HL-60 (cell line): ENCODE measurements around the gene MYADML2.

Experiments used
- TF ChIP-seq, protein P1 (sequence below): IDR thresholded peaks from one replicate; pipeline ENCODE4 v1.5.1; 2011; ENCODE audit warnings: low read length, control low read depth, inconsistent platforms; ENCODE audit not compliant: insufficient read depth
- TF ChIP-seq, protein P2 (sequence below): IDR thresholded peaks from 2 replicates; pipeline ENCODE4 v1.6.1; 2012; ENCODE audit warnings: low read depth; ENCODE audit not compliant: insufficient replicate concordance

DNA sequence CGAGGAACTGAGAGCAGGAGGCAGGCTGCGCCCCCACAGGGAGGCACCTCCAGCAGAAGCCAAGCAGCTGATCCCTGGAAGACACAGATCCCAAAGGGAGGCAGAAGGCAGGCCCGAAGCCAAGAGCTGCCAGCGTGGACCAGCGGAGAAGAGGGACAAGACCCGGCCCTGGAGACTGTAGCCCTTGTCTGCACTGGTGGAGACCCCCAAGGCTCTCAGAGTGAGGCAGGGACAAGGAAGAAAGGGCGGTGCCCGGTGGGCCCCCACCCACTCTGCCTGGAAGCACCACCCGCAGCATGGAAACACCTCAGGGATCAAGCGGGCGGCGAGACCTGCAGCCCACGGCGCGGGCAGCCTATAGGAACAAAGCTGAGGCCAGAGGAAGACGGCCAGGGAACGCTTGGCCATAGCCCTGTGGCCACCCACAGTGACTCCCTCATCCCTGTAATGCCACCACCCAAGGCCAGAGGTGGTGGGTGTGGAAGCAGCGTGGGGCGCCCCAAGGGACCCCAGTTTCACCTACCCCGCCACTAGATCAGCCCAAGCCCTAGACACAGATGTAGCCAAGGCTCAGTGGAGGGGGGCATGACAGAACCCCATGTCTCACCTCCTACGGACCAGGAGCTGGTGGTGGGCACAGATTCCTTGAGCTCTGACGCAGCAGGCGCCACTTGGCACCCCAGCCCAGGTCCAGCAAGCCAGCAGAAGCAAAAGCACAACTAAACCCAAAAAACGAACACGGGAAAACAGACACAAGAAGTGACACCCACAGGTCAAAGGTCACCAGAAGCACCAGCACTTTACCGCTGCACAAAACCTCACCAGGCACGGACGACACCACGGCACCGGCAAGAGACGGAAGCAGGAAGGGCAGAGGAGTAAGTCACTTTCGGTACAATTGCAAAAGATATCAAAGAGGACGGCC, 26.2 kb downstream of the MYADML2 start:
- TF ChIP-seq, protein P1, sequence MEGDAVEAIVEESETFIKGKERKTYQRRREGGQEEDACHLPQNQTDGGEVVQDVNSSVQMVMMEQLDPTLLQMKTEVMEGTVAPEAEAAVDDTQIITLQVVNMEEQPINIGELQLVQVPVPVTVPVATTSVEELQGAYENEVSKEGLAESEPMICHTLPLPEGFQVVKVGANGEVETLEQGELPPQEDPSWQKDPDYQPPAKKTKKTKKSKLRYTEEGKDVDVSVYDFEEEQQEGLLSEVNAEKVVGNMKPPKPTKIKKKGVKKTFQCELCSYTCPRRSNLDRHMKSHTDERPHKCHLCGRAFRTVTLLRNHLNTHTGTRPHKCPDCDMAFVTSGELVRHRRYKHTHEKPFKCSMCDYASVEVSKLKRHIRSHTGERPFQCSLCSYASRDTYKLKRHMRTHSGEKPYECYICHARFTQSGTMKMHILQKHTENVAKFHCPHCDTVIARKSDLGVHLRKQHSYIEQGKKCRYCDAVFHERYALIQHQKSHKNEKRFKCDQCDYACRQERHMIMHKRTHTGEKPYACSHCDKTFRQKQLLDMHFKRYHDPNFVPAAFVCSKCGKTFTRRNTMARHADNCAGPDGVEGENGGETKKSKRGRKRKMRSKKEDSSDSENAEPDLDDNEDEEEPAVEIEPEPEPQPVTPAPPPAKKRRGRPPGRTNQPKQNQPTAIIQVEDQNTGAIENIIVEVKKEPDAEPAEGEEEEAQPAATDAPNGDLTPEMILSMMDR, result no peak
- TF ChIP-seq, protein P2, sequence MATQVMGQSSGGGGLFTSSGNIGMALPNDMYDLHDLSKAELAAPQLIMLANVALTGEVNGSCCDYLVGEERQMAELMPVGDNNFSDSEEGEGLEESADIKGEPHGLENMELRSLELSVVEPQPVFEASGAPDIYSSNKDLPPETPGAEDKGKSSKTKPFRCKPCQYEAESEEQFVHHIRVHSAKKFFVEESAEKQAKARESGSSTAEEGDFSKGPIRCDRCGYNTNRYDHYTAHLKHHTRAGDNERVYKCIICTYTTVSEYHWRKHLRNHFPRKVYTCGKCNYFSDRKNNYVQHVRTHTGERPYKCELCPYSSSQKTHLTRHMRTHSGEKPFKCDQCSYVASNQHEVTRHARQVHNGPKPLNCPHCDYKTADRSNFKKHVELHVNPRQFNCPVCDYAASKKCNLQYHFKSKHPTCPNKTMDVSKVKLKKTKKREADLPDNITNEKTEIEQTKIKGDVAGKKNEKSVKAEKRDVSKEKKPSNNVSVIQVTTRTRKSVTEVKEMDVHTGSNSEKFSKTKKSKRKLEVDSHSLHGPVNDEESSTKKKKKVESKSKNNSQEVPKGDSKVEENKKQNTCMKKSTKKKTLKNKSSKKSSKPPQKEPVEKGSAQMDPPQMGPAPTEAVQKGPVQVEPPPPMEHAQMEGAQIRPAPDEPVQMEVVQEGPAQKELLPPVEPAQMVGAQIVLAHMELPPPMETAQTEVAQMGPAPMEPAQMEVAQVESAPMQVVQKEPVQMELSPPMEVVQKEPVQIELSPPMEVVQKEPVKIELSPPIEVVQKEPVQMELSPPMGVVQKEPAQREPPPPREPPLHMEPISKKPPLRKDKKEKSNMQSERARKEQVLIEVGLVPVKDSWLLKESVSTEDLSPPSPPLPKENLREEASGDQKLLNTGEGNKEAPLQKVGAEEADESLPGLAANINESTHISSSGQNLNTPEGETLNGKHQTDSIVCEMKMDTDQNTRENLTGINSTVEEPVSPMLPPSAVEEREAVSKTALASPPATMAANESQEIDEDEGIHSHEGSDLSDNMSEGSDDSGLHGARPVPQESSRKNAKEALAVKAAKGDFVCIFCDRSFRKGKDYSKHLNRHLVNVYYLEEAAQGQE, result no peak
